Transverse colon (tissue), 4 donors: ENCODE data around the gene ZNF263. TPM values are rescaled to one million over a fixed set of nuclear protein-coding genes. Genes with fewer than 3 reads are reported as not detected.
"Not testable (repeated sequence)": the region's sequence is repeated elsewhere in the genome, so short reads cannot be mapped to it uniquely, and the experiment has no call there.

ENCODE experiments used
- DNase-seq: peaks from one replicate; pipeline ENCODE4 v3.0.0-alpha.2; 2019
- H3K27ac ChIP-seq, 4 donors: fragments of 200-600 bp; sonication (generic); 2 replicates each; pipeline ENCODE4 v1.5.1; 2016 to 2018; ENCODE audit warnings: inconsistent platforms in 4 of 4
- H3K27me3 ChIP-seq: fragments of 200-600 bp; sonication (generic); 2 replicates; pipeline ENCODE4 v1.5.1; 2017; ENCODE audit warnings: inconsistent platforms
- H3K36me3 ChIP-seq, 4 donors: fragments of 200-600 bp; sonication (generic); 2 replicates each; pipeline ENCODE4 v1.5.1; 2017 to 2019; ENCODE audit warnings: inconsistent platforms in 4 of 4
- H3K4me1 ChIP-seq, 4 donors: fragments of 200-600 bp; sonication (generic); 2 replicates each; pipeline ENCODE4 v1.5.1; 2017 to 2020; ENCODE audit warnings: inconsistent platforms in 4 of 4
- H3K4me3 ChIP-seq, 4 donors: fragments of 200-600 bp; sonication (generic); 1 replicate in 1 of 4; 2 replicates in 3 of 4; pipeline versions ENCODE4 v1.5.1 to v1.6.1; 2017 to 2019; ENCODE audit warnings: inconsistent platforms in 4 of 4
- H3K9me3 ChIP-seq, 2 donors: fragments of 200-600 bp; sonication (generic); 2 replicates each; pipeline ENCODE4 v1.5.1; 2017 to 2019; ENCODE audit warnings: inconsistent platforms in 2 of 2
- EP300 ChIP-seq: sonication (generic); formaldehyde crosslinking; IDR thresholded peaks from one replicate; pipeline ENCODE4 v1.6.1; 2017; ENCODE audit warnings: antibody characterized with exemption, low read depth
- POLR2A ChIP-seq: fragments of 450-650 bp; IDR thresholded peaks from one replicate; pipeline ENCODE4 v1.6.1; 2016; ENCODE audit warnings: antibody characterized with exemption, mild to moderate bottlenecking, moderate library complexity
- POLR2AphosphoS5 ChIP-seq, 3 donors: sonication (generic); formaldehyde crosslinking; IDR thresholded peaks; one replicate each; pipeline ENCODE4 v1.6.1; 2016; ENCODE audit warnings: antibody characterized with exemption in 3 of 3
- WGBS, 2 donors: methylation state at CpG; one replicate each; pipeline ENCODE4 v1.1.5; 2018; ENCODE audit warnings: low coverage in 1 of 2; 5-methylcytosine and 5-hydroxymethylcytosine counted together
- in situ Hi-C, 4 donors: fragments of 200-750 bp; cut with MboI; loops; one replicate each; pipeline versions ENCODE4 v1.15.0 to v1.15.1; 2017; ENCODE audit warnings: low sequenced_read_pairs in 3 of 4, low pct_ligation_motif_present in 1 of 4, low pct_unique_long_range_greater_than_20kb in 1 of 4
- intact Hi-C: fragments of 100-400 bp; cut with DNase I; formaldehyde crosslinking; loops from one replicate; pipeline ENCODE4 v1.15.1; 2023; ENCODE audit warnings: low total_unique reads
- total RNA-seq, 4 donors: library from RNA; depleted of rRNA; stranded (reverse); fragments of >200 nt; gene quantifications; one replicate each; pipeline ENCODE4 v1.1.0, GENCODE V29; 2016
- TF ChIP-seq, protein P1 (sequence below), 5 experiments: fragments of 200-600 bp in 3 of 5; fragments of 450-650 bp in 2 of 5; sonication (generic) in 3 of 5; IDR thresholded peaks; 1 replicate in 2 of 5; 2 replicates in 3 of 5; pipeline ENCODE4 v1.5.1; 2016 to 2017; ENCODE audit warnings: antibody characterized with exemption in 5 of 5, inconsistent platforms in 3 of 5, mild to moderate bottlenecking in 2 of 5, moderate library complexity in 1 of 5

Gene ZNF263
- total RNA-seq, 4 donors from 2014 or later: 4.6 to 46.0 (median 36.8) TPM

DNA sequence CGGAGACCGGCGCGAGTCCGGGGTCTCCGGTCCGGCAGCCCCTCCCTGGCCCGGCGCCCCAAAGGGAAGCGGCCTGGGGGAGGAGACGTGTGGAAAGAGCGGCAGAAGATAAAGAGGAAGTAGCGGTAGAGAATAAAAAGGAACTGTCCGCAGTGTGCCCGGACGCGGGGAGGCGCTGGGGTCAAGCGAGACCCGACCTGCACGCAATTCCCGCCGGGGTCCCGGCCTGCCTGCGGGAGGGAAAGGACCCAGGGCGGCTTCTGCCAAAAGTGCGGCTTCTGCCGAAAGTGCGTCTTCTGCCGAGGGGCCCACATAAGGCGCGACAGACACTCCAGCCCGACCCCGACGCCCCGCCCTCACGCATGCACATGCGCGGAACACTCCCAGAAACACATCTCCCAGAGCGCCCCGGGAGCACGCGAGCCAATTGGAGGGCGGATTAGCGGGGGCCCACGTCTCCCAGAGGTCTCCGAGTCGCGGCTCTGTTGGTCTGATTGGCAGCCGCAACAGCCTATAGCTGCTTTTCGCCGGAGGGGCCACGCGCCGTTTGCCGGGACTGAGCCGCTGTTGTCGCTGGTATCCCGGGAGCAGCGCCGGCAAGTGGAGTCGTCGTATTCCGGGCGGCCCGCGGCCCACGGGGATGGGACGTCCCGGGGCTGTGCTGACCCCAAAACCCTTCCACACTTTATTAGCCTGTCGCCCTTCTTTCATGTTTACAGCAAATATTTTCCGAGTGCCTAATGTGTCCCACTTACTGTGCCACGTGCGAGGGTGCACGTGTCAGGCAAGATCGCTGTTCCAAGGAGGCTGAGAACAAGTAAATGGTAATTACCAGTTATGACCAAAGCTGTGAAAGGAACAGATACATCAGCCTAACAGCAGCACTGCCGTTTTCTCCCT, 18.9 kb upstream of the ZNF263 start:
- Histone ChIP-seq H3K4me1 (peaks cover 0 to 33% (median 5%) of the 10 kb centered on the region in 4 donors), H3K36me3 (peaks cover 0 to 4% (median 0%) of the 10 kb centered on the region in 4 donors), H3K27ac (peak overlapping the region; percentile 97 to 100 (median 100)), H3K27me3 (no peaks in the 10 kb centered on the region), H3K4me3 (peak overlapping the region; percentile 77 to 91 (median 78)), H3K9me3 (no peaks in the 10 kb centered on the region)
- peak; percentile 86 to 93 (median 93) for TF ChIP-seq POLR2AphosphoS5 (IDR thresholded peaks at IDR 0.05)
- TF ChIP-seq, protein P1, sequence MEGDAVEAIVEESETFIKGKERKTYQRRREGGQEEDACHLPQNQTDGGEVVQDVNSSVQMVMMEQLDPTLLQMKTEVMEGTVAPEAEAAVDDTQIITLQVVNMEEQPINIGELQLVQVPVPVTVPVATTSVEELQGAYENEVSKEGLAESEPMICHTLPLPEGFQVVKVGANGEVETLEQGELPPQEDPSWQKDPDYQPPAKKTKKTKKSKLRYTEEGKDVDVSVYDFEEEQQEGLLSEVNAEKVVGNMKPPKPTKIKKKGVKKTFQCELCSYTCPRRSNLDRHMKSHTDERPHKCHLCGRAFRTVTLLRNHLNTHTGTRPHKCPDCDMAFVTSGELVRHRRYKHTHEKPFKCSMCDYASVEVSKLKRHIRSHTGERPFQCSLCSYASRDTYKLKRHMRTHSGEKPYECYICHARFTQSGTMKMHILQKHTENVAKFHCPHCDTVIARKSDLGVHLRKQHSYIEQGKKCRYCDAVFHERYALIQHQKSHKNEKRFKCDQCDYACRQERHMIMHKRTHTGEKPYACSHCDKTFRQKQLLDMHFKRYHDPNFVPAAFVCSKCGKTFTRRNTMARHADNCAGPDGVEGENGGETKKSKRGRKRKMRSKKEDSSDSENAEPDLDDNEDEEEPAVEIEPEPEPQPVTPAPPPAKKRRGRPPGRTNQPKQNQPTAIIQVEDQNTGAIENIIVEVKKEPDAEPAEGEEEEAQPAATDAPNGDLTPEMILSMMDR (IDR thresholded peaks at IDR 0.05): peak in 3 of 5 experiments; percentile 23 to 51 (median 32)
- peak; percentile 9 for TF ChIP-seq EP300
- peak; percentile 89 for TF ChIP-seq POLR2A
- WGBS, 2 donors: 2 to 13% methylated on average over 4 to 77 of the region's 77 CpGs
- intact Hi-C loops (no loop called here), in situ Hi-C loops (no loop called here)
- peak; percentile 97 for DNase-seq

DNA sequence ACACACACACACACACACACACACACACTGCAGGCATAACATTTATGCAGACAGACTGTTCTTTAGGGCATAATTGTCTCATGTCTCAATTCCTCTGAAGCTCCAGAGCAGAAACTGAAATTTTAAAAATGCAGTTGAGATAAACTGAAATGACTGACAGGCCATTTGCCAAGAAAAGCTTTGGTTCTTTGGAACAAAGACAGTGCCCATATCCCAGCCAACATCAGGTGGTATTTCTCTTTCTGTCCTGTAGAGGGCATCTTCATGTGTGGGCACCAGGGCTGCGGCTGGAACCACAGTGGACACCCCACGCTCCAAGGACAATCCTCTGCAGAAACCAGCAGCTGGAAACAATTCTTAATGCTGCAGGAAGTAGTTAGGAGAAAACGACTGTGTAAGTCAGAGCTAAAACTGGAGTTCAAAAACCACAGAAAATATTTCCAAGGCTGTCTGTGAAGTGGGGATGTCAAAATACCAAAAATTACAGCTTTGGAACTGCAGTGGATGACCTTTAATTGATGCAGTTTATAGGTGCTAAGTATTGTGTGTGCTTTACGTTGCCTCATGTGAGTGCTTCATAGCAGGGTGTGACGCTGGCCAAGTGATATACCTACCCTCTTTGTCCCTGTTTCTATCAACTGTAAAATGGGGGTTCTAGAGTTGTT, 16.3 kb upstream of the ZNF263 start:
- no peak for DNase-seq
- Histone ChIP-seq H3K27me3 (no peaks in the 10 kb centered on the region), H3K36me3 (peaks cover 0 to 4% (median 0%) of the 10 kb centered on the region in 4 donors), H3K27ac (no peak overlapping the region), H3K4me3 (no peak overlapping the region), H3K9me3 (no peaks in the 10 kb centered on the region), H3K4me1 (peaks cover 0 to 33% (median 5%) of the 10 kb centered on the region in 4 donors)
- TF ChIP-seq, protein P1 (IDR thresholded peaks at IDR 0.05): peak; percentile 16 to 38 (median 37)
- TF ChIP-seq EP300: no peak
- WGBS, 2 donors: 61 to 70% methylated on average over 2 to 5 of the region's 5 CpGs
- intact Hi-C loops (no loop called here), in situ Hi-C loops (no loop called here)

DNA sequence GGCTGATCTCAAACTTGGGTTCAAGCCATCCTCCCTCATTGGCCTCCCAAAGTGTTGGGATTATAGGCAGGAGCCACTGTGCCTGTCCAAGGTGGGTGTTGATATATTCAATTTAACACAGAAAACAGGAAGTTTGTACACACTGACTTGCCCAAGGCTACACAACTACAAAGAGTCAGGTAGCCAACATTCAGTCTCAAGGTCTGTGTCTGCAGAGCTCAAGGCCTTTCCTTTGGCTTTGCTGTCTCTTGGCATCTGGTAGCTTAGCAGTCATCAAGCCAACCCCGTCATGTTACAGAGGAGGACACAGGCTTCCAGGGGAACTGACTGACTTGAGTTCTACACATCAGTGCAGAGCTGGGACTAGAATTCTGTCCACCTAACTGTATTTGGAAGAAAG, 15.0 kb upstream of the ZNF263 start:
- Histone ChIP-seq H3K9me3 (no peaks in the 10 kb centered on the region), H3K4me3 (no peak overlapping the region), H3K27ac (no peak overlapping the region), H3K4me1 (peaks cover 0 to 28% (median 3%) of the 10 kb centered on the region in 4 donors), H3K27me3 (no peaks in the 10 kb centered on the region), H3K36me3 (peaks cover 0 to 4% (median 0%) of the 10 kb centered on the region in 4 donors)
- WGBS, 2 donors: 77% methylated on average over 1 of the region's 1 CpG; no CpG with 5 or more reads in 1 of the 2 donors
- intact Hi-C loops: no loop called here
- in situ Hi-C loops: no loop called here
- DNase-seq: no peak
- TF ChIP-seq EP300 (no peak), POLR2A (no peak)
- TF ChIP-seq, protein P1 (IDR thresholded peaks at IDR 0.05): no peak

DNA sequence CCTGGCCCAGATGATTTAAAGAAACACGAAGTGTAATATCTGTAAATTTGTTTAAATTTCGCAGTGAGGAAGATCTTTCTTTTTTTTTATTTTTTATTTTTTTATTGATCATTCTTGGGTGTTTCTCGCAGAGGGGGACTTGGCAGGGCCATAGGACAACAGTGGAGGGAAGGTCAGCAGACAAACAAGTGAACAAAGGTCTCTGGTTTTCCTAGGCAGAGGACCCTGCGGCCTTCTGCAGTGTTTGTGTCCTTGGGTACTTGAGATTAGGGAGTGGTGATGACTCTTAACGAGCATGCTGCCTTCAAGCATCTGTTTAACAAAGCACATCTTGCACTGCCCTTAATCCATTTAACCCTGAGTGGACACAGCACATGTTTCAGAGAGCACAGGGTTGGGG, 12.6 kb upstream of the ZNF263 start:
- H3K4me3 ChIP-seq, in situ Hi-C loops, H3K27me3 ChIP-seq, intact Hi-C loops, H3K27ac ChIP-seq, DNase-seq, H3K9me3 ChIP-seq, H3K36me3 ChIP-seq: not testable (repeated sequence)
- peaks cover 0 to 14% (median 0%) of the 10 kb centered on the region in 4 donors for H3K4me1 ChIP-seq
- 91 to 100% methylated on average over 2 to 4 of the region's 5 CpGs for WGBS, 2 donors

DNA sequence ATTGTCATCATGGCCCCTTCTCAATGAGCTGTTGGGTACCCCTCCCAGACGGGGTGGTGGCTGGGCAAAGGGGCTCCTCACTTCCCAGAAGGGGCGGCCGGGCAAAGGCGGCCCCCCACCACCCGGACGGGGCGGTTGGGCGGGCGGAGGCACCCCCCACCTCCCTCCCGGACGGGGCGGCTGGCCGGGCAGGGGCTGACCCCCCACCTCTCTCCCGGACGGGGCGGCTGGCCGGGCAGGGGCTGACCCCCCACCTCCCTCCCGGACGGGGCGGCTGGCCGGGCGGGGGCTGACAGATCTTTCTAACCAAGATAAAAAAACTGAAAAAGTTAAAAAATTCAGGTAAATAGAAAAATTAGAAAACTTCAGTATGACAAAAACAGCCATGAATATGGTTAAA, 12.0 kb upstream of the ZNF263 start:
- H3K4me1 ChIP-seq: peaks cover 0 to 11% (median 0%) of the 10 kb centered on the region in 4 donors
- DNase-seq, H3K27ac ChIP-seq, H3K4me3 ChIP-seq, H3K27me3 ChIP-seq, H3K36me3 ChIP-seq, intact Hi-C loops, H3K9me3 ChIP-seq, in situ Hi-C loops: not testable (repeated sequence)
- 95% methylated on average over 22 of the region's 22 CpGs; no CpG with 5 or more reads in 1 of the 2 donors for WGBS, 2 donors
